ENCODE data around the gene NOS1AP.

Gene NOS1AP

GRCh38 chr1:162089748-162090147, 20.3 kb downstream of the NOS1AP start:
- no peak for DNase-seq (ENCODE audit: low spot score)

- DNase-seq (ENCODE audit: low spot score), result no peak
Observed at GRCh38 chr1:162090378-162090777, 20.9 kb downstream of the NOS1AP start.

DNA sequence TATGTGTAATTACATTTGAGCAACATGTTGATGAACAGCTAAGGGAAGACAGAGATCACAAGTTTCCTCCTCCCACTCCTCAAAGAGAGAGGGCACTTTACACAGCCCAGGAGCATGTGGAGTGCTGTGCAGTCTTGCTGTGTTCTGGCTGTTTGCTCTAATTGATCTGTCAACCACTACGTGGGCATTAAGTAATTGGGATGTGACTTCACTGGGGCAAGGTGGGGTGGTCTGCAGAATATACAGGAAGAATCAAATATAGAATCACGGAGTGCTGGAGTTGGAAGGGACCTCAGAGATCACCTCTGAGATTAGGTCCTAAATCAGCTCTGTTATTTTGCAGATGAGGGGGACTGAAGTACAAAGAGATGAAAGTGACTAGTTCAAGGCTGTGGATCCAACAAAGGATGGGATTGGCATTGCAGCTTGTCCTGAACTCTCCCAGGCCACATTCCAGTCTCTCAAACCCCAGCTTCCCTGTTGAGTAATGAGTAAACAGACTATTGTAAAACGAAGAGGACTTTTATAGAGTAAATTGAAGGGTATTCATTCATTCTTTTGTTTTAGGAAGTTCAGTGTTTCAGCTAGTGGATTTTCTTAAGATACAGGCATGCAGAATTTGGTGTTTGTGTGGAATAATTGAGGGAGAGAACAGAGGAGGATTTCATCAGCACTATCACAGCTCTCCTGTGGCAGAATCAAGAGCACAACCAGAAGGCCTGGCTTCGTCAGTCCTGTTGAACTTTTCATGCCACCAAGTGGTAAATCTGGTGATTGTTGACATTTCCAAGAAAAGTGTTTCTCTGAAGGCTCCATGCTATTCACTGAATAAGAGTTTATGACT, 22.4 kb downstream of the NOS1AP start:
- DNase-seq (ENCODE audit: low spot score), result no peak

GRCh38 chr1:162093095-162093494, 23.6 kb downstream of the NOS1AP start:
- no peak for DNase-seq (ENCODE audit: low spot score)

DNA sequence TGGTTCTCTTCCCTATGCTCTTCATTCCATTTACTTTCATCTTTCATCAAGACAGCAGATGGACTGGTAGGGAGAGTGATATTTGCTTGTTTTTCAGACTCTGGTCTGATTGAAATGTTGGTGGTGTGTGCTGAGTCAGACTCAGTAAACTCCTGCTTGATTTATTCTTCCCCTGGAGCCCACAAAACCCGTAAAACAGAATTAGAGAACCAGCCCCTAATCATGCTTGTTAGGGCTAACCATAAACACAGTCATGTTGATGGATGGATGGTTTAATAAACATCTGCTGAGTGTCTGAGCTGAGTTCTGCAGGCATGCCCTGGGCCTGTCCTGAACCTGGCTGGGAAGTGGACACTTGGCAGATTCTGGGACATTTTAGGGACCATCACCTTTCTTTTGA, 24.8 kb downstream of the NOS1AP start:
- no peak for DNase-seq (ENCODE audit: low spot score)

DNA sequence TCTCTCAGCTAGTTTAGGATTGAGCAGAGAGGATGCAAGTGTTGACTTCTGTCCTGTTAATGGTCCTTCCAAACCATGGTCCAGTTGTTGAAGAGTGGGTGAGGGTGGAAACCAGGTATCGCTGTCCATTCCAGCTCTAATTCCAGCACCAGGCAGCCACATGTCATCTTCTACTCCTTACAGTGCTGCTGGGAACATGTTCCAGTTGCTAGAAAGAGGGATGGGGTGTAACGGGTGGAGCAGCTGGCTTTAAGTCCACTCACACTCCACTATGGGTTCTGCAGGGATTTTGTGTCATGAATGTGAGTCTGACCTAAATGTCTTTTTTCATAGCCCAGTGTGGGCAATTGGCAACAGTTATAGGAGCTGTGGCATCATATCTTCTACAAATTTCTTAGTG, 25.2 kb downstream of the NOS1AP start:
- no peak for DNase-seq (ENCODE audit: low spot score)

GRCh38 chr1:162107911-162108310, 38.4 kb downstream of the NOS1AP start:
- no peak for DNase-seq (ENCODE audit: low spot score)

DNA sequence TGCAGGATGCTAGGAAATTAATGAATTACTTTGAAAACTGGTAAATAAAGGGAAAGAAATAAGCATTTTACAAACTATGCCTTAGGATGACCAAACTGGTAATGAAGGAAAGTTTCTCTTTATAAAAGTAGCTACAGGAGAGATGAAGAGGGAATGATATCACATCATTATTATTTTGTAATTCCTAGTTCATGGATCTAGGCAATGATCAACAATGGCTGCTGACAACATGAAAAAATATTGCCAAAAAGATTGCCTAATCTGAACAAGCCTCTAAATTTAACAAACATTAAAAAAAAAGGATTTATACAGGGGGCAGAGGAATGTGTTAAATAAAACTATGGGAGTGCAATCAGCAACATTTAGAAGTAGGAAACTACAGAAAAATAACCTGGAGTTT, 38.9 kb downstream of the NOS1AP start:
- DNase-seq (ENCODE audit: low spot score), result no peak

DNA sequence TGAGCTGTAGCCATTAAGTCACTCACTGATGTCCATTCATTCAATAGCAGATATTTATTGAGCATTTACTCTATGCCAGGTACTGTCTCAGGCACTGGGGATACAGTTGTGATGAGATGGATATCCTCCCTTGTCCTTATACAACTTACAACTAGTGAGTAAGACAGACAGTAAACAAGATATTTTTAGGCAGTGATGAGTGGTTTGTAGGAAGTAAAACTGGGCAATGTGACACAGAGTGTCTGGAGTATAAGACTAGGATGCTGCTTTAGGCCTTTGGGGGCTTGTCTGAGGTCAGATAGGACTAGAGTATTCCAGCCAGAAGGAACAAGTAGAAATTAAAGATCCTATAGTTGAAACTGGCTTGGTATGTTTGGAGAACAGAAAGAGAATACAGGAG, 41.4 kb downstream of the NOS1AP start:
- DNase-seq (ENCODE audit: low spot score), result no peak

- no peak for DNase-seq (ENCODE audit: low spot score)
Observed at GRCh38 chr1:162111572-162111971, 42.1 kb downstream of the NOS1AP start.

DNA sequence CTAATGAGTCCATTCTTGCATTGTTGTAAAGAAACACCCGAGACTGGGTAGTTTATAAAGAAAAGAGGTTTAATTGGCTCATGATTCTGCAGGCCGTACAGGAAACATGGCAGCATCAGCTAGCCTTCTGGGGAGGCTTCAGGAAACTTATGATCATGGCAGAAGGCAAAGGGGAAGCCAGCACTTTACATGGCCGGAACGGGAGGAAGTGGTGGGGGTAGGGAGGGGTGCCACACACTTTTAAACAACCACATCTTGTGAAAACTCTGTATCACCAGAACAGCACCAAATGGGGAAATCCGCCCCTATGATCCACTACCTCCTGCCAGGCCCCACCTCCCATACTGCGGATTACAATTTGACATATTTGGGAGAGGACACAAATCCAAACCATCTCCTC, 43.9 kb downstream of the NOS1AP start:
- no peak for DNase-seq (ENCODE audit: low spot score)

GRCh38 chr1:162117039-162117774, 47.7 kb downstream of the NOS1AP start:
- no peak for DNase-seq (ENCODE audit: low spot score)

DNA sequence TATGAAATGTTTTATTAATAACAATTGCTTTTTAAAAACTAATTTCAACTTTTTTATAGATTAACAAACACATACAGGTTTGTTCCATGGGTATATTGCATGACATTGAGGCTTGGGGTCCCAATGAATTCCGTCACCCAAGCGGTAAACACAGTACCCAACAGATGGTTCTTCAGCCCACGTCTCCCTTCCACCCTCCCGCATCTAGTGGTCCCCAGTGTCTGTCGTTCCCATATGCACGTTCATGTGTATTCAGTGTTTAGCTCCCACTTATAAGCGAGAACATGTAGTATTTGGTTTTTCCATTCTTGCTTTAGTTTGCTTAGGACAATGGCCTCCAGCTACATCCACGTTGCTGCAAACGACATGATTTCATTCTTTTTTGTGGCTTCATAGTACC, 48.6 kb downstream of the NOS1AP start:
- DNase-seq (ENCODE audit: low spot score), result no peak

DNA sequence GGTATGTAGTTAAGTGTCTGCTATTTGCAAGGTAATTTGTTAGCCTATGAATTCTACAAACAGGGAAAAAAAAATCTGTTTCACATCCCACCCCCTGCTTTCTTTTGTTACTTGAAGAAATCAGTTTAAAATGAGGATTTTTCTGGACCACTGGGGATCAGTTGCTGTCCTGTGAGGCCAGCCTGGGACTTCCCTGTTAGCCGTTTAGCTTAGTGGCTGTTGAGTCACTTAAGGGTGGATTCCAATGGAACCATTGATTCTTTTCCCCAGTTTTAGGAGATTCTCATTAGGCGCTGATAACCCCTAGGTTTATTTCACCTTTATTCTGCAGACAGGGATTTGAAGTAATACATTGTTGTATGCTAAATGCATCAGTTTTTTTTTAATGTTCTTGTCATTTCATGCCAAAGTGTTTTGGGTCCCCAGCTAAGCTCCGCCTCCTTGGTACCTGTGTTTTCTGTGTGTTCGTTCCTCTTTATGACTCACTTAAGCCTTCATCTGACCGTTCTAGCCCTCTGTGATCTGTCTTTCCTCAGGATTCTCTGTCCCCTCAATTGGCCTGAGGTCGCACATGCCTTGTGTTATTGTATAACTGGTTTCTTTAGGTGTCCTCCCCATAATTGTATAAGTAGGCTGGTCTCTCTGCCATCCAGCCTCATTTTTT, 59.3 kb downstream of the NOS1AP start:
- DNase-seq (ENCODE audit: low spot score), result no peak

DNA sequence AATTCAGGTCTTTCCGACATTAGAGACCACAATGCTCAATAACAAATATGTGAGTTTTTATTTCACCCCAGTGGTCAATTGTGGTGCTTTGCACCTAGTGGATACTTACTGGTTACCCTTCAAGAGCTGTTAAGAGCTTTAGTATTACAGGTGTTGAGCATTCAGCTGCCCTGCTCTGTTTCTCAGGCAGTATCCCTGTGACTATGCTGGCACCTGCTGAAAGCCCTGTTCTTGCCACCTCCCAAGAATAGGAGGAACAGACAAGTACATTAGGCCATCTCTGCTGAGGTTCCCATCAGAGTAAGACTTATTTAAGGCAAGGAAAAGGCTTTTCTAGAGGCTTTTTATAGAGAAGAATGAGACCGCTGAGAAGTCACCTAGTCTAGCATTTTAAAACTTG, 60.8 kb downstream of the NOS1AP start:
- no peak for DNase-seq (ENCODE audit: low spot score)

DNA sequence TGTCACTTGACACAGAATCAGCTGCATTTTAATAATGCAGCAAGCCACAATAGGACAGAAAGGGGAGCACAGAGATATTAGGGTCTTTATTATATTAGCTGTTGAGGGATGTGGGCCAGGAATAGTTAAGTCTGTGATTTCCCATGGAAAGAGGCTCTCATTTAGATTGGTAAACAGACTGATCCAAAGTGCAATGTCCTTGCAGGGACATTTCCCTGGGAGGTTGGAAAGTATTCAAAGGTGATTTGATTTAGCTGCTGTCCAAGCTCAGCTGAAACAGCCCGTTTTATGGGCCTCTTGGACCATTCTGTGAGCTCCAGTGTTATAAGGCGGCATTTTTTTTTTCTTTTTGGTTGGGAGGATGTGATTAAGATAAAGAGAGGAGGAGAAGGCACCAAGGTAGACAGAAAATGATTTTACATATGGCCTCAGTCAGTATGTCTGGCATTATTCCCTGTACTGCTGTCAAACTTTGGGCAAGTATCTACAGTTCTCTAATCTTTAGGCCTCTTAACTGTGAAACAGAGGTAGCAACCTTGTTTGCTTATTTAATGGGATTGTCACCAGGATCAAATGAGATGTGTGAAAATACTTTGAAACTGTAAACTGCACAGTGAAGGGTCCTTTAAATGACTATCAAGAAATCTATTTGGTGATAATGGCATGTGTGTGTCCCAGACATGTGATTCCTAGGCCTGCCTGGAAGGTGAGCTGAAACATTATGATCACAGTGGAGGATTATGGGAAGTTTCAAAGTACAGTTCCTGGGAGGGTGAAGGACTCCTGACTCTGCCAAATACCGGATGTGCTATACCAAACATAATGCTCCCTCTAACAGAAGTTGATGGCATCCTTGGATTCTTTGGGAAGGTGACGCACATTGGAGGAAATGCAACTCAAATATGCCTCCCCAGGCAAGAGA, 62.2 kb downstream of the NOS1AP start:
- DNase-seq (ENCODE audit: low spot score), result no peak

- DNase-seq (ENCODE audit: low spot score), result no peak
Observed at GRCh38 chr1:162133566-162133965, 64.1 kb downstream of the NOS1AP start.

DNA sequence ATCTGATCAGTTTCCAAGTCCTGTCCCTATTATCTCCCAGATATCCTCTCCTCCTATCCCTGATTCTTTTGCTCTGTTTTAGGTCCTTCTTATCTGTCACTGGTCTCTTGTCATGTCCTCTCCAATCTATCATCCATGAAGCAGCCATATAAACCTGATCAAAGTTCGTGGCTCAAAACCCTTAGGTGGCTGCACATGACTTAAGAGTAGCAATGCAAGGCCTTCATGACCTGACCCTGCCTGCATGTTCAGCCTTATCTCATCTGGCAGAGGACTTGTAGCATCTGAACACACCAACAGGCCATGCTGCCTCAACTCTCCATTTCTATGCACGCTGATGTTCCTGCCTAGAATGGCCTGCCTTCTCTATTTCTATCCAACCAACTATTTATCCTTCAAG, 65.2 kb downstream of the NOS1AP start:
- no peak for DNase-seq (ENCODE audit: low spot score)

- no peak for DNase-seq (ENCODE audit: low spot score)
Observed at GRCh38 chr1:162135271-162135775, 65.8 kb downstream of the NOS1AP start.

GRCh38 chr1:162136760-162137159, 67.3 kb downstream of the NOS1AP start:
- DNase-seq (ENCODE audit: low spot score), result no peak

DNA sequence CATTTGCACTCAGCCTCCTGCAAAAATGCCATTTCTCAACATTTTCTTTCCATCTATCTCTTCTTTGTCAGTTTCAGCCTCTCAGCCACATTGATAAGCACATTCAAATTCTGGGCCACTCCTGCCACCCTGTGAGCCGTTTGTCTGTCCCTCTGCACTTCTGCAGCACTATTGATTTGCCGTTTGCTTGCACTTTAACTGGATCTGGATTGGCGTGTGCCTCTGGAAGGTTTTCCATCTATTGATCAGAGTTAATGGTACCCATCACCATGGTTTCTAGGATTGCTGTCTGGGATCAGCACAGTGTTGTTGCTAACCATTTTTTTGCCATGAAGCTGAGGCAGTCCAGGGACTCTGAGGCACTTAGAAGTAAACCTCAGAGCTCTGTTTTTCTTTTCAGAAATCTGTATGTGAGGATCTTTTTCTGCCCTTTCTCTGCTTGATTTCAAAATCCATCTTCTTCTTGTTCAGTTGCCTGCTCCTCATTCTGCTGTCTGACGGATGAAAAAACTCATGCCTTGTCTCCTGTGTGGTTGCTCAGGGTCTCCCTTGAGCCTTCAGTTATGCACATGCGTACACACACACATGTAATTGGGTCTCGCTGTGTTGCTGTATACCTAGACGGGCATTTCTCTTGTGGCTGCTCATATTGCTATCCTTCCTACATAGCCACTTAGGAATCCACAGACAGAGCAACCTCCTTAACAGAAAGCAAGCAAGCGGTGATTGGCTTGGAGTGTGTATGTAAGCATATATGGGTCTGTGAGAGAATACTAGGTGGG, 67.9 kb downstream of the NOS1AP start:
- DNase-seq (ENCODE audit: low spot score), result no peak
